NT2/D1 (cell line): Measurements from ENCODE around the gene CMTM4.

Source experiments
- SUZ12 ChIP-seq: IDR thresholded peaks from 2 replicates; pipeline ENCODE4 v1.6.1; 2011; ENCODE audit not compliant: insufficient read length, insufficient read depth; ENCODE audit errors: extremely low read depth
- YY1 ChIP-seq: IDR thresholded peaks from 2 replicates; pipeline ENCODE4 v1.6.1; 2011; ENCODE audit not compliant: insufficient read length, insufficient read depth

DNA sequence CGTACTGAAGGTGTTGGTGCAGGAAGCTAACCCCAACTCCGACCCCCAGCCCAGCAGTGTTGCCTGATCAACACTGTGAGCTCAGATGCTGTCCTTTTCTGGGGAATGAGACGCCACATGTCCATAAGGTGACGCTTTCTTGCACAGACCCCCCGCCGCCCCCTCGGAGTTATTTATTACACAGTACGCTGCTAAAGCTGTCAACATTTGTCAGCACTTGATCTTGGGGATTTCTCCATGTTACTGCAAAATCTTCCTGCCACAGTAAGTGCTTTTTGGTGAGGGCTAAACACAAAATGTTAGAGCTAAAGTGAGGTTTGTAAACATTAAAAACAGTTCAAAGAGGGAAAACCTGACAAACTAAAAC is 76.1 kb downstream of the CMTM4 start:
- no peak for TF ChIP-seq SUZ12
- TF ChIP-seq YY1: no peak
